Immature natural killer cell (primary cell): ENCODE results near the gene POSTN. TPM values are rescaled to one million over a fixed set of nuclear protein-coding genes. Genes with fewer than 3 reads are reported as not detected.

Experiments
- DNase-seq, 3 donors: peaks; one replicate each; pipeline ENCODE4 v3.0.0; 2022; ENCODE audit warnings: mixed read lengths in 1 of 3
- H3K27ac Mint-ChIP-seq, 6 donors: one replicate each; pipeline ENCODE4 v1.8.0; 2020; ENCODE audit warnings: mixed read lengths in 6 of 6, mild to moderate bottlenecking in 5 of 6, inconsistent platforms in 4 of 6, moderate library complexity in 3 of 6
- H3K27me3 Mint-ChIP-seq, 3 donors: one replicate each; pipeline ENCODE4 v1.8.0; 2020 to 2021; ENCODE audit warnings: low read depth in 3 of 3, mild to moderate bottlenecking in 3 of 3, mixed read lengths in 3 of 3, moderate library complexity in 3 of 3, inconsistent platforms in 1 of 3
- H3K36me3 Mint-ChIP-seq, 3 donors: one replicate each; pipeline ENCODE4 v1.8.0; 2020; ENCODE audit warnings: mixed read lengths in 3 of 3, inconsistent platforms in 2 of 3, mild to moderate bottlenecking in 2 of 3
- H3K4me1 Mint-ChIP-seq, 2 donors: one replicate each; pipeline ENCODE4 v1.8.0; 2020; ENCODE audit warnings: inconsistent platforms in 2 of 2, mild to moderate bottlenecking in 2 of 2, mixed read lengths in 2 of 2, moderate library complexity in 1 of 2
- H3K4me3 Mint-ChIP-seq, 5 donors: one replicate each; pipeline ENCODE4 v1.8.0; 2020; ENCODE audit warnings: mild to moderate bottlenecking in 5 of 5, mixed read lengths in 5 of 5, inconsistent platforms in 3 of 5, moderate library complexity in 3 of 5
- H3K9me3 Mint-ChIP-seq, 6 donors: one replicate each; pipeline ENCODE4 v1.8.0; 2020; ENCODE audit warnings: mild to moderate bottlenecking in 6 of 6, mixed read lengths in 6 of 6, inconsistent platforms in 4 of 6, moderate library complexity in 3 of 6
- polyA plus RNA-seq, 3 donors: library from polyadenylated mRNA; unstranded; fragments of 300-500 nt; fragmentation: Illumina TruSeq; gene quantifications; one replicate each; pipeline ENCODE4 v1.2.3, GENCODE V29; 2021

Gene POSTN
- polyA plus RNA-seq, 3 donors from 2014 or later: not detected

DNA sequence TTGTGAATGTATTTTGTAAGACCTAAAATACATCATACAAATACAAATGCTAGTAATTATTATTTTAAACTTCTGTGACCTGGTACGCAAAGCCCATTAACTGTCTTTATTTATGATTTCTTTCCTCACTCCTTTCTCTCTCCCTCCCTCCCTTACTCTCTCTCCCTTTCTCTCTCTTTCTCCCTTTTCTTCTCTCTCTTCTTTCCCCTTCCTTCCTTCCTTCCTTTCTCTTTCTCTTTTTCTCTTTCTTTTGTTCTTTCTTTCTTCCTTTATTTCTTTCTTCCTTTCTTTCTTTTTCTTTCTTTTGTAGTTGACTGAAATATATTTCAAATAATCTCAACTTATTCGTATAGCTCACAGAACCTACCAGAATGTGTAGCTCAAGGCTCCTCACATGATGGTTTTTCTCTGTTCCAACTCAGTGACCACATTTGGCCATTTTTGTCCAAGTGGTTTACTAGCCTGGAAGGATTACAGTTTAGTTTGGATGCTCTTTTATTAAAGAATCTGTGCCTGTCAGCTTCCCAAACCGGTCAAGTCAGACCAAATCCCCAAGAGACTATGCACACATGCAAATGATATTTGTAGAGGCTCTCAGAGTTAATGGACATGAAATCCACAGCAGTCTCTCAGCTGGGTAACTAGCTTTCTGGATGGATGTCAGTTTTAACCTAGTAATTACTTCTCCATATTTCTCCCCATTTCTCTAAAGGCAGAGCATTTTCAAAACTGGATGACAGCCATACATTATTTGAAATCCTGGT lies 71.7 kb downstream of the POSTN start:
- Mint-ChIP-seq H3K27me3 (peaks cover 0 to 3% (median 3%) of the 10 kb centered on the region in 3 donors), H3K36me3 (peaks cover 0 to 3% (median 0%) of the 10 kb centered on the region in 3 donors), H3K27ac (no peak overlapping the region), H3K4me1 (no peaks in the 10 kb centered on the region), H3K4me3 (no peak overlapping the region), H3K9me3 (peaks cover 0 to 40% (median 26%) of the 10 kb centered on the region in 6 donors)
- no peak for DNase-seq

DNA sequence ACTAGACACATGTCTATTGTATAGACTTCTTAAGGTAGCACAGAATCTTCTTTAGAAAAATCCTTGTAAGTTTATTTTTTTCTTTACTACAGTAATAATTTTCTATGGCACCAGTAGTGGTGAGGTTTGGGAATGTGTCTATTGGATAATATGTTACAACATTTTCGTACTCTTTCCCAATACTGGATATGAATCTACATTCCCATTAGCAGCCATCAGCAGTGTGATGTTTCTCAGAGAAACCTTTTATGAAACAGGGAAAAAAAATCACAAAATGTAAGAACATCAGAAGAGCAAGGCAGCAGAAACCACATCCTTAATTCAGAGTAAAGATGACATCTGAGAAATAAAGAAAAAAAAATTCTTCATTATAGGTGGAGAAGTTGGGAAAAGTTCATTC lies 83.3 kb downstream of the POSTN start:
- peaks cover 4 to 28% (median 12%) of the 10 kb centered on the region in 6 donors for H3K9me3 Mint-ChIP-seq
- H3K4me3 Mint-ChIP-seq: no peak overlapping the region
- H3K4me1 Mint-ChIP-seq: no peaks in the 10 kb centered on the region
- H3K27me3 Mint-ChIP-seq: peaks cover 0 to 2% (median 0%) of the 10 kb centered on the region in 3 donors
- no peaks in the 10 kb centered on the region for H3K36me3 Mint-ChIP-seq
- no peak for DNase-seq
- no peak overlapping the region for H3K27ac Mint-ChIP-seq
